Midbrain (tissue), 1 donor: Measurements from ENCODE around the gene ZNF319.
"Not testable (repeated sequence)": the region's sequence is repeated elsewhere in the genome, so short reads cannot be mapped to it uniquely, and the experiment has no call there.

Experiments used
- DNase-seq: peaks from one replicate; lab custom pipeline; 2025; lab: John Stamatoyannopoulos, UW

Gene ZNF319

GRCh38 chr16:57997528-57998265 is 2.8 kb downstream of the ZNF319 start:
- DNase-seq = no peak

GRCh38 chr16:57997176-57997527 is 3.3 kb downstream of the ZNF319 start:
- DNase-seq = no peak

GRCh38 chr16:57996406-57997175 is 3.9 kb downstream of the ZNF319 start:
- no peak for DNase-seq

- no peak for DNase-seq
Measured at GRCh38 chr16:57995721-57996405, 4.6 kb downstream of the ZNF319 start.

DNA sequence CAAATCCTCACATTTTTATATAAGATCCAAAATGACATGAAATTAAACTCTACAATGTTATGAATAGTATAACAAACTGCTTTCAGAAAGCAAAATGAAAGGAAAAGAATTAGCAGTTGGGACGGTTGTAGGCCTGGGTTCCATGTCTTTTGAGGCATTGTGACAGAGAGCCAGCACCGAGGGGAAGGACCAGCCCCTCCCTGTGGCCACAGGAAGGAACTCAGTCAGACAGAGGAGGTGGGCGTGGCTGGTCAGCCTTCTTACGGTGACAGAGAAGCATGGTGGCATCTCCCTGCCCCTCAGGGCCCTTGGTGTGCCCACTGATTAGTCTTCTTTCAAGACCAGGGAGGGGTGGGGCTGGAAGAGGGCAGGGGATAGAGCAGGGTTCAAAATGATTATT is 5.7 kb downstream of the ZNF319 start:
- no peak for DNase-seq

DNA sequence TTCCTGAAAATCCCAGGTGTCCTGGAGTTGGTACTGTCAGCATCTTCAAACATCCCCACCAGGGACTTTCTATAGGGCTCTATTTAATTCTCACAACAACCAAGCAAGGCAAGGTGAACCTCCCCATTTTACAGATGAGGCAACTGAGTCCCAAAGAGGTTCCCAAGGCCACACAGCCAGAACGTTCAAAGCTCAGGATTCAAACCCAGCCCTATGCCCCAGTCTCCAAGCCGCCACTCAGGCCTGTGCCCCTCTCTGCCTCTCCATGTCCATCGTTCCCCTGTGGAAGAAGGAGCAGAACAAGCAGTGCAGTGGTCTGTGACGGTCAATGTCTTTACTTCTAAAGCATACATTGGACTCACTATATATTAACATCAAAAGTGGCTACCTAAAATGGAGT is 6.1 kb downstream of the ZNF319 start:
- DNase-seq = no peak

- DNase-seq = no peak
Measured at GRCh38 chr16:57993897-57994296, 6.6 kb downstream of the ZNF319 start.

DNA sequence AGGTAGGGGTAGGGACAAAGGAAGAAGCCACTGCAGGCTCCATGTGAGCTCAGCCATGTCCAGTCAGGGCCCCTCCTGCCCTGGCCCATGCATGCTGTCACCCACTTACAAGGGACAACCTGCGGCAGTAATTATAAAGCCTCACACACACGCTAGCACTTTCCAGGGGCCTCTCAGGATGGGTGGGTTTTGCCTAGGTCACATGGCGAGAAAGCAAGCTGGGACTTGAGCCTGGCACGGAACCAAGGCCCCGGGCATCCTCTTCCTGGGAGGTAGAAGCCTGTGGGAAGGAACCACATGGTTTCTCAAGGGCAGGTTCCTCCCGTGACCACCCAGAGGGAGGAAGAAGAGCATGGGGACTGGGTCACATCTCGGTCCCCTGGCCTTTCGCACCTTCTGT is 7.0 kb downstream of the ZNF319 start:
- no peak for DNase-seq

DNA sequence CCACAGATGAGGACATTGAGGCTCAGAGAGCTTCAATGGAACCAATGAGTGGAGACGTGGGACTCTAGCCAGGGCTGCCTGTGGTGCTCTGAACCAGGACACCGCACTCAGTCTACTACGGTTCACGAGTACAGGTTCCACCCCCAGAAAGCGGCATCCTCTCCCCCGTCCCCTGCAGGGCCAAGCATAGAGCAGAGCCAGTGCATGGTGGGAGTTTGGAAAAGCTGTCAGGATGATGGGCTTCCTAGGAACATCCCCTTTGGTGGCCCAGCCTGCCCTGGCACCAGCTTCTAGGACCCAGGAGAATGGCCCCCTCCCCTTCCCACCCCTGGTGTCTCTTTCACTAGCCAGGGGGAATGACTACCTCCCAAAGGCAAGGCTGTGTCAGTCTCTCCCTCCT is 8.4 kb downstream of the ZNF319 start:
- DNase-seq = no peak

DNA sequence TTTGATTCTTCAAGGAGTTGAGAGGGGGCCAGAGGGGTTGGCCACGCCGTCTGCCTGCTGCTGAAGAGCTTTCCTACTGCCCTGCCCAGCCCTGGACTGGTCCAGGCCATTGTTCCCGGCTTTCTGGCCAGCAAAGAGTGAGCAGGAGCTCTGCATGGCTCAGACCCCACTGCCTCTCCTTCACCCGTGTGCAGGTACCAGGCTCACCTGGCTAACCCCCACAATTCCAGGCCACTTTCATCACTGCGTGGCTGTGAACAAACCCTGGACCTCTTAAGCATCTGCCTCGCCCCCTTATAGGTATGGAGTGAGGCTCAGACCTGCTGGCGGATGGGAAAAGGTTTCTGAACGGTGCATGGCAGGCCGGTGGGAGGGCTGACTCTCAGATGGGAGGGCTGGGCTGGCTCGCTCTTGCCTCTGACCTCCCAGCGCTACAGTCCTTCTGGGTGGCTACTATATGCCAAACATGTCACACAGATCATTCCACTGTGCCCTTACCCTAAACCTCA is 8.9 kb downstream of the ZNF319 start:
- DNase-seq = no peak

GRCh38 chr16:57988929-57989328 is 11.5 kb downstream of the ZNF319 start:
- DNase-seq = peak; percentile 24

- no peak for DNase-seq
Measured at GRCh38 chr16:57987441-57988177, 12.9 kb downstream of the ZNF319 start.

DNA sequence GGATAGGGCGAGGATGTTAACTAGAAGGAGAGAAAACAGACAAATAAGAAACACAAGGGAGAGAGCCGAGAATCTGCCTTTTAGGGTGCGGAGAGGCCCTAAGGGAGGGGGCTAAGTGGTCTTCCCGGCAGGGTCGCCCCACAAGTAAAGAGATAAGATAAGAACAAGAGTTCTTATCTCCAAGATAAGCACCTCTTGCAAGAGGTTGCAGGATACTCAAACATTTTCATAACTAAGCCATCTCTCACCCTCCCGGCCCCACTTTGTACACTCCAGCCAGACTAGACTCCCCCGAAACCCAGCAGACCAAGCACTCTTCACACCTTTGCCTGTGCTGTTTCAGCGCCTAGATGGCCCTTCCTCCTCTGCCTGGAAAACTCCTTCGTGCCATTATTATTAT is 14.3 kb downstream of the ZNF319 start:
- DNase-seq = no peak

GRCh38 chr16:57985204-57986181 is 15.0 kb downstream of the ZNF319 start:
- DNase-seq = no peak

DNA sequence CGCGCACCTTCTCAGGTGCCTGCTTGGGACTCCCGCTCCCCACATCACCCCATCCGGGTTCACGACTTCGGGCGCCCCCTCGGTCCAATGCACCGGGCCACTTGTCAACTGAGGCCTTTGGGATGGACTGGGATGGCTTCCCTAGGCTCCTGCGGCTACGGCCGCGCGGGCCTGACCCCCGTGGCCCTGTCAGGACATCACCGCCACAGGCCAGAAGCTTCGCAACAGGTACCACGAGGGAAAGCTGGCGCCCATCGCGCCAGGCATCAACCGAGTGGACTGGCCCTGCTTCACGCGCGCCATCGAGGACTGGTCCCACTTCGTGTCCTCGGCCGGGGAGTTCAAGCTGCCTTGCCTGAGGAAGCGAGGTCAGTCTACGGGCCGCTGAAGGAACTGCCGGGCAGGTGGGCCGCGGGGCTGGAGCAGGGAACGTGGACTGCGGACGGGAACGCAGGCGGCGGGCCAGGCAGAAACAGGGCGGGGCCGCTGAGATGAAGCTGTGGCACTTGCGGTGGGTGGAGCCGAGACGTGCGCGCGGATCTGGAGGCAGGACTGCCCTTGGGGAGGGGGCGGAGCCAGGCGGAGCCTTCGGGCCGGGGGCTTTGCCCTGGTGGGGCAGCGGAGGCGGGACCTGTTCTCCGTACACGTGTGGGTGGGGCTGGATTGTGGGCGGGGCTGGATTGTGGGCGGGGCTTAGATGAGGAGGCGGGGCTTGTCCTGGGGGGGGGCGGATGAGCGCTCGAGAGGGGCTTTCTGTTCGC is 15.8 kb downstream of the ZNF319 start:
- DNase-seq = no peak

- DNase-seq = no peak
Measured at GRCh38 chr16:57982385-57982784, 18.1 kb downstream of the ZNF319 start.

DNA sequence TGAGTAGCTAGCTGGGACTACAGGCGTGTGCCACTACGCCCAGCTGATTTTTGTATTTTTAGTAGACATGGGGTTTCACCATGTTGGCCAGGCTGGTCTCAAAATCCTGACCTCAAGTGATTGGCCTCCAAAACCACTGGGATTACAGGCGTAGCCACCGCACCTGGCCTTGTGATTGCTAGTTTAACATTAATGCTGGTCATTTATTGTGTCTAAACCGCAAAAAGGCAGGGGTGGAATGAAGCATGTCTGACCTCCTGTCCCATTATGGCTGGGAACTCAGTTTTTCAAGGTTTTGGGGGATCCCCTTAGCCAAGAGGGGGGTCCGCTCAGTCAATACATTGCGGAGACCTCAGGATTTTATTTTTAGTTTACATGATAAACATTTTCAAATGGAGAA is 18.8 kb downstream of the ZNF319 start:
- no peak for DNase-seq

DNA sequence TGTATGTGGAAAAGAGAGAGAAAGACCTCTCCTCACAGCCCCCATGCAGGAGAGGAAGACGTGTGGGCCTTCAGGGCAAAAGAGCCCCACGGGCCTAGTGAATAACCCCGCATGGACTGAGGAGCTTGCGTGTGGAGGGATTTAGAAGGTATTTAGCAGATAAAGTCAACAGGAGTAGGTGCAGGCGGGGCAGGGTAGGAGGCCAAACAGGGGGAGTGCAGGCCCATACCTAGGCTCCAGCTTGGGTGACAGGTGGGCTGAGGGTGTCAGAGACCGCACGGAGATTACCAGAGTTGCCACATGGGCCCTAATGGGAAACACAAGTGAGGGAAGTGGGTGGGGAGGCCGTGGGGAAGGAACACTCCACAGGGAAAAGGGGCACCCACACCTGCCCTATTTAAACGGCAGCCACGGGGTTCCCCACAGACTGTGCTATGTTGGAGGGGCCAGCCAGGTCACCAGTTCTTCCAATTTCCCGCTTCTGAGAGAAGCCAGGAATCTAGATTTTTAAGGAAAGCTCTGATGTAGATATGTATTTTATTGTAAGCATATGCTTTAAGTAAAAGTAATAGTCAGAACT is 21.4 kb downstream of the ZNF319 start:
- no peak for DNase-seq

DNA sequence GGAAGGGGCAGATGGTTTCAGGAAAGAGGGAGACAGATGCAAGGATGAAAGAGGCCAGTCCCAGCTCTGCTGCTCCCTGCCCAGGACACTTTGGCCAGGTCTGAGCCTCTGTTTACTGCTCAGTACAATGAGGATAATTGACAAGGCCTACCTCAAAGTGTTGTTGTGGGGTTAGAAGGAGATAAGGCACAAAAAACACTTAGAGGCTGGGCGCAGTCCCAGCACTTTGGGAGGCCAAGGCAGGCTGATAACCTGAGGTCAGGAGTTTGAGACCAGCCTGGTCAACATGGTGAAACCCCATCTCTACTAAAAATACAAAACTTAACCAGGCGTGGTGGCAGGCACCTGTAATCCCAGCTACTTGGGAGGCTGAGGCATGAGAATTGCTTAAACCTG is 22.4 kb downstream of the ZNF319 start:
- DNase-seq = not testable (repeated sequence)
